ENCODE data around the gene DENND1A.

Gene DENND1A

GRCh38 chr9:123894822-123895221 is 35.1 kb downstream of the DENND1A start:
- TF ChIP-seq CTCF (IDR thresholded peaks at IDR 0.05), result no peak

- no peak for TF ChIP-seq CTCF (IDR thresholded peaks at IDR 0.05)
Measured at GRCh38 chr9:123893831-123894460, 36.0 kb downstream of the DENND1A start.

- TF ChIP-seq CTCF (IDR thresholded peaks at IDR 0.05), result no peak
Measured at GRCh38 chr9:123893115-123893514, 36.8 kb downstream of the DENND1A start.

GRCh38 chr9:123887837-123888236 is 42.1 kb downstream of the DENND1A start:
- TF ChIP-seq CTCF (IDR thresholded peaks at IDR 0.05), result no peak

GRCh38 chr9:123883634-123884033 is 46.3 kb downstream of the DENND1A start:
- no peak for TF ChIP-seq CTCF (IDR thresholded peaks at IDR 0.05)

GRCh38 chr9:123881604-123882003 is 48.3 kb downstream of the DENND1A start:
- no peak for TF ChIP-seq CTCF (IDR thresholded peaks at IDR 0.05)

- no peak for TF ChIP-seq CTCF (IDR thresholded peaks at IDR 0.05)
Measured at GRCh38 chr9:123880420-123880819, 49.5 kb downstream of the DENND1A start.

- TF ChIP-seq CTCF (IDR thresholded peaks at IDR 0.05), result no peak
Measured at GRCh38 chr9:123876750-123877149, 53.2 kb downstream of the DENND1A start.

All from LNCAP (cell line).